ENCODE measurements around the gene TMEM192.
"Not testable (repeated sequence)": the region's sequence is repeated elsewhere in the genome, so short reads cannot be mapped to it uniquely, and the experiment has no call there.

TMEM192 gene

GRCh38 chr4:165060938-165061337 lies 51.7 kb downstream of the TMEM192 start:
- Mint-ChIP-seq H3K36me3 (no peaks in the 10 kb centered on the region), H3K9me3 (ENCODE audit: low read depth) (no peaks in the 10 kb centered on the region), H3K27ac (no peak overlapping the region), H3K4me1 (ENCODE audit: low read depth) (no peaks in the 10 kb centered on the region), H3K27me3 (no peaks in the 10 kb centered on the region), H3K4me3 (no peak overlapping the region)

DNA sequence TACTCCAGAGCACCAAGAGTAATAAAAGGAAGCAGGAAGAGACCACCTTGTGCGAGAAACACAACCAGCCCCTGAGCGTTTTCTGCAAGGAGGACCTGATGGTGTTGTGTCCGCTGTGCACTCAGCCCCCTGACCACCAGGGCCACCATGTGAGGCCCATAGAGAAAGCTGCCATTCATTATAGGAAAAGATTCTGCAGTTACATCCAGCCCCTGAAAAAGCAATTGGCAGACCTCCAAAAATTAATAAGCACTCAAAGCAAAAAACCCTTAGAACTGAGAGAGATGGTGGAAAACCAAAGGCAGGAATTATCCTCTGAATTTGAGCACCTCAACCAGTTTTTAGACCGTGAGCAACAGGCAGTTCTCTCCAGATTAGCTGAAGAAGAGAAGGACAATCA lies 53.3 kb downstream of the TMEM192 start:
- Mint-ChIP-seq H3K9me3 (ENCODE audit: low read depth) (no peaks in the 10 kb centered on the region), H3K27me3 (no peaks in the 10 kb centered on the region), H3K36me3 (no peaks in the 10 kb centered on the region), H3K4me1 (ENCODE audit: low read depth) (no peaks in the 10 kb centered on the region), H3K27ac (no peak overlapping the region), H3K4me3 (no peak overlapping the region)

- Mint-ChIP-seq H3K27me3 (no peaks in the 10 kb centered on the region), H3K9me3 (ENCODE audit: low read depth) (no peaks in the 10 kb centered on the region), H3K27ac (no peak overlapping the region), H3K36me3 (no peaks in the 10 kb centered on the region), H3K4me1 (ENCODE audit: low read depth) (no peaks in the 10 kb centered on the region), H3K4me3 (no peak overlapping the region)
Observed at GRCh38 chr4:165058666-165059065, 54.0 kb downstream of the TMEM192 start.

DNA sequence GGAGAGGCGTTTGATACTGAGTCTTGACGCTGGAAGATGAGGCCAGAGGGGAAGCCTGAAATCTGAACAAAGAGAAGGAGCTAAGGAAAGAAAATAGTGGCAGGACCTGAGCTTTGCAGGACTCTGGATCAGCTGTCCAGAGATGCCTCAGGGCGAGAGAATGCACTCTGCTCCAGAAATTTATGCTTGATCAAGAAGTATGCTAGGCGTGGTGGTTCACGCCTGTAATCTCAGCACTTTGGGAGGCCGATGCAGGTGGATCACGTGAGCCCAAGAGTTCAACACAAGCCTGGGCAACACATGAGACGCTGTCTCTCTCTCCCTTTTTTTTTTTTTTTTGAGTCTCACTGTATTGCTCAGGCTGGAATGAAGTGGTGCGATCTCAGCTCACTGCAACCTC lies 57.1 kb downstream of the TMEM192 start:
- Mint-ChIP-seq H3K9me3 (ENCODE audit: low read depth) (no peaks in the 10 kb centered on the region), H3K36me3 (no peaks in the 10 kb centered on the region), H3K27me3 (no peaks in the 10 kb centered on the region), H3K4me3 (no peak overlapping the region), H3K4me1 (ENCODE audit: low read depth) (no peaks in the 10 kb centered on the region), H3K27ac (no peak overlapping the region)

GRCh38 chr4:165053645-165054044 lies 59.0 kb downstream of the TMEM192 start, which contains the start of gene TRIM75:
TSS of gene TRIM75 (plus strand) at chr4:165053866. CDS start at chr4:165059148, 5,282 bp downstream.
- no peaks in the 10 kb centered on the region for H3K36me3 Mint-ChIP-seq
- H3K4me3 Mint-ChIP-seq, result no peak within 1 kb of the TSS
- H3K9me3 Mint-ChIP-seq (ENCODE audit: low read depth), result no peaks in the 10 kb centered on the region
- no peaks in the 10 kb centered on the region for H3K27me3 Mint-ChIP-seq
- H3K4me1 Mint-ChIP-seq (ENCODE audit: low read depth), result no peaks in the 10 kb centered on the region
- no peak within 1 kb of the TSS for H3K27ac Mint-ChIP-seq

DNA sequence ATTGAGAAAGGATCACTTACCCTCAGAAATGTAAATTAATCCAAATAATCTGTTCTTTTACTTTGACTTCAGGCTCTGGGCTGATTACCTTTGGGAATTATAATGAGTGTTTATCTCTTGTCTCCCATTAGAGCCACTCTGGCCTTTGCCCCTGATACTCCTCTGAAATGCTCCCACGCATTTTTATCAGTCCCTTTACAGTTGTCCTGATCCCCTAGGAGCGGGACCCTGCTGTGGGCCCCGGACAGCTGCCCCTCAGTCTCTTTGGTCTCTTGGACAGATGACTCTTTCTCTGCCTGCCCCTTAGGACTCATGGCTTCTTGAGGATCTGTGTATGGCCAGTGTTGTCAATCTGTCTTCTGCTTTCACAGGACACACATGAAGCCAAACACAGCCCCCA lies 60.0 kb downstream of the TMEM192 start:
- no peaks in the 10 kb centered on the region for H3K4me1 Mint-ChIP-seq (ENCODE audit: low read depth)
- no peaks in the 10 kb centered on the region for H3K9me3 Mint-ChIP-seq (ENCODE audit: low read depth)
- no peaks in the 10 kb centered on the region for H3K27me3 Mint-ChIP-seq
- H3K36me3 Mint-ChIP-seq, result no peaks in the 10 kb centered on the region
- H3K27ac Mint-ChIP-seq, result no peak overlapping the region
- no peak overlapping the region for H3K4me3 Mint-ChIP-seq

- no peak overlapping the region for H3K27ac Mint-ChIP-seq
- no peak overlapping the region for H3K4me3 Mint-ChIP-seq
- H3K36me3 Mint-ChIP-seq, result no peaks in the 10 kb centered on the region
- no peaks in the 10 kb centered on the region for H3K4me1 Mint-ChIP-seq (ENCODE audit: low read depth)
- H3K9me3 Mint-ChIP-seq (ENCODE audit: low read depth), result no peaks in the 10 kb centered on the region
- peaks cover 3% of the 10 kb centered on the region for H3K27me3 Mint-ChIP-seq
Observed at GRCh38 chr4:165048170-165048569, 64.5 kb downstream of the TMEM192 start.

DNA sequence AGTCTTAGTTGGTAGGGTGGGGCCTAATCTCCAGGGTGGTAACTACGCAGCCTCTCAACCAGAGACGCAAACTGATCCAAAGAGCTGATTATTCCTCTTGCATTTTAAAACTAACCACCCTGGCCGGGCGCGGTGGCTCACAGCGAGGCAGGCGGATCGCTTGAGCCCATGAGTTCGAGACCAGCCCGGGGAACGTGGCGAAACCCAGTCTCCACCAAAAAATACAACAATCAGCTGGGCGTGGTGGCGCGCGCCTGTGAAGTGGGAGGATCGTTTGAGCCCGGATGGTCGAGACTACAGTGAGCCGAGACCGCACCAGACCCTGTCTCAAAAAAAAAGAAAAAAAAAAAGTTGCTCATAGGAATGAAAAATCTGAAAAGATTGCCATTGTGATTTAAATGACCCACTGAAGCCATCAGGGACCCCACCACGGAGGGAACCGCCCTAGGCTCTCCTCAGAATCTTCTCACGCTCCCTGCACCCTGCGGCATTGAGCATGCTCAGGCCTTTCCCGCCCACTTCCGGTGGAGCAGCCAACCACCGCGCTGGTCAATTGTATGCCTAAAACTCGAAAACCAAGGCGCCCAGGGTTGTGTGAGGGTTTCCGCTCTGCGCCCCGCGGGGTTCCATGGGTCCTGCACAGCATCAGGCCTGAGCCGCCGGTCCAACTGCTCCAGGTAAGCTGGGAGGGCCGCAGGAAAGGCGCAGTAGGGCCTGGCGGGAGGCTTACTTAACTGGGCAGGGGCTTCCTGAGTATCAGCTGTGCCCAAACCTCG lies 81.0 kb downstream of the TMEM192 start, which contains the start of gene TRIM60:
TRIM60 (plus strand) TSS at position 564 of the 776 bp plus-strand sequence. CDS start 8,074 bp downstream, outside the sequence.
- Mint-ChIP-seq H3K27me3 (peaks cover 3% of the 10 kb centered on the region), H3K4me3 (no peak within 1 kb of the TSS), H3K36me3 (no peaks in the 10 kb centered on the region), H3K9me3 (ENCODE audit: low read depth) (no peaks in the 10 kb centered on the region), H3K4me1 (ENCODE audit: low read depth) (no peaks in the 10 kb centered on the region), H3K27ac (no peak within 1 kb of the TSS)

GRCh38 chr4:165027762-165028402 lies 84.8 kb downstream of the TMEM192 start:
- Mint-ChIP-seq H3K36me3 (no peaks in the 10 kb centered on the region), H3K4me3 (no peak overlapping the region), H3K4me1 (ENCODE audit: low read depth) (no peaks in the 10 kb centered on the region), H3K27me3 (peaks cover 7% of the 10 kb centered on the region), H3K27ac (no peak overlapping the region), H3K9me3 (ENCODE audit: low read depth) (no peaks in the 10 kb centered on the region)

DNA sequence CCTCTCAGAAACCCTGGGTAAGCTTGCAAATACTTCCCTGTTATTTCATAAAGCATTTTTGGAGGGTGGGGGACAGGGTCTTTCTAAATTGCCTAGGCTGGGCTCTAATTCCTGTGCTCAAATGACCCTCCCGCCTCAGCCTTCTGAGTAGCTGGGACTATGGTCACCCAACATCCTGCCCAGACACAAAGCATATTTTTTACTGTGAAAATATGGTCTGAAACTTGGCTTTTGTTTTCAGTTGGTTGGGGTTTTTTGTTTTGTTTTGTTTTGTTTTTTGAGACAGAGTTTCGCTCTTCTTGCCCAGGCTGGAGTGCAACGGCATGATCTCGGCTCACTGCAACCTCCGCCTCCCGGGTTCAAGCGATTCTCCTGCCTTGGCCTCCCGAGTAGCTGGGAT lies 86.9 kb downstream of the TMEM192 start:
- H3K27me3 Mint-ChIP-seq; H3K4me3 Mint-ChIP-seq; H3K36me3 Mint-ChIP-seq; H3K4me1 Mint-ChIP-seq (ENCODE audit: low read depth); H3K27ac Mint-ChIP-seq; H3K9me3 Mint-ChIP-seq (ENCODE audit: low read depth): not testable (repeated sequence)
